ENCODE data around the gene IL1RAPL1. TPM values are rescaled to one million over a fixed set of nuclear protein-coding genes. Genes with fewer than 3 reads are reported as not detected.

IL1RAPL1 gene
- total and polyA plus RNA-seq, 8 donors = 0.06 to 3.3 (median 0.31) TPM; not detected in 3

DNA sequence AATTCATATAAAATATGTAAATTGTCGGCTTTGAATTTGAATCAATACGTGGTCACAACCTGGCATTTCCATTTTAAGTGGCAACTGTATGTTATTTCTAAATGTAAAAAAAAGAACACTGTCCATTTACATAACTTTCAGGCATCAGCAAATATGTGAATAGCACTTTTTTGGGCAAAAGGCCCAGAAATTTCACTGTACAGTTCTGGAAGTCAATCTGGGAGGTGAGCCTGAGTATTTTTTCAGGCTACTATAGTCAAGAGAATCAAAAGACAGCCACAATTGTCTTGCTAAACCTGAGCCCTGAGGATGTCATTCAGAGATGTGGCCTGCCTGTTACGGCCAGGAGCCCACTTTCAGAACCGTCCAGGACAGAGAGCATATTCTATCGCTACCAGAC is 1084.2 kb downstream of the IL1RAPL1 start:
- Histone ChIP-seq H3K9me3 (no peaks in the 10 kb centered on the region), H3K4me1 (no peaks in the 10 kb centered on the region), H3K27ac (no peak overlapping the region), H3K27me3 (no peaks in the 10 kb centered on the region), H3K4me3 (no peak overlapping the region), H3K36me3 (no peaks in the 10 kb centered on the region)
- WGBS, 5 donors = 84 to 96% (median 90%) methylated on average over 4 to 5 of the region's 5 CpGs
- DNase-seq = no peak
- TF ChIP-seq POLR2A (IDR thresholded peaks at IDR 0.05) (no peak), EP300 (IDR thresholded peaks at IDR 0.05) (no peak), POLR2AphosphoS5 (IDR thresholded peaks at IDR 0.05) (no peak)
- TF ChIP-seq, protein P1, sequence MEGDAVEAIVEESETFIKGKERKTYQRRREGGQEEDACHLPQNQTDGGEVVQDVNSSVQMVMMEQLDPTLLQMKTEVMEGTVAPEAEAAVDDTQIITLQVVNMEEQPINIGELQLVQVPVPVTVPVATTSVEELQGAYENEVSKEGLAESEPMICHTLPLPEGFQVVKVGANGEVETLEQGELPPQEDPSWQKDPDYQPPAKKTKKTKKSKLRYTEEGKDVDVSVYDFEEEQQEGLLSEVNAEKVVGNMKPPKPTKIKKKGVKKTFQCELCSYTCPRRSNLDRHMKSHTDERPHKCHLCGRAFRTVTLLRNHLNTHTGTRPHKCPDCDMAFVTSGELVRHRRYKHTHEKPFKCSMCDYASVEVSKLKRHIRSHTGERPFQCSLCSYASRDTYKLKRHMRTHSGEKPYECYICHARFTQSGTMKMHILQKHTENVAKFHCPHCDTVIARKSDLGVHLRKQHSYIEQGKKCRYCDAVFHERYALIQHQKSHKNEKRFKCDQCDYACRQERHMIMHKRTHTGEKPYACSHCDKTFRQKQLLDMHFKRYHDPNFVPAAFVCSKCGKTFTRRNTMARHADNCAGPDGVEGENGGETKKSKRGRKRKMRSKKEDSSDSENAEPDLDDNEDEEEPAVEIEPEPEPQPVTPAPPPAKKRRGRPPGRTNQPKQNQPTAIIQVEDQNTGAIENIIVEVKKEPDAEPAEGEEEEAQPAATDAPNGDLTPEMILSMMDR (IDR thresholded peaks at IDR 0.05) = no peak
- intact Hi-C loops (cut with DNase I; ENCODE audit: low total_unique reads) = no loop called here

DNA sequence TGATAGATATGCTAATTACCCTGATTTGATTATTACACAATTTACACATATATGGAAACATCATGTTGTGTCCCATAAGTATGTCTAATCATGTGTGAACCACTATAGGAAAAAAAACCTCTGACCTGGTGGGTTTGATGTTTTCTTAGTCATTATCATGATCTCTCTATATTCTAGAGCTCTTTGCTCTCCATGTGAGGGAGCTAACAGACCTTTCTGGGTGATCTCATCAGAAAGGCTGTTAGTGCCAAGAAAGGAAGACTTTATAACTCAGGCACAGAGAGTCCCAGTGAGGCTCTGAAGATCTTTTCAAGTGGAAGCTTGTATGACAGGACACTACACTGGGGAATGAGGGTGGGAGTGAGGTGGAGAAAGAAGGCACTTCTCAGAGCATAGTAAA is 1100.4 kb downstream of the IL1RAPL1 start:
- H3K36me3 ChIP-seq = no peaks in the 10 kb centered on the region
- no peak overlapping the region for H3K4me3 ChIP-seq
- no peak for TF ChIP-seq EP300 (IDR thresholded peaks at IDR 0.05)
- no peak for TF ChIP-seq POLR2A (IDR thresholded peaks at IDR 0.05)
- no peak for TF ChIP-seq POLR2AphosphoS5 (IDR thresholded peaks at IDR 0.05)
- TF ChIP-seq, protein P1 (IDR thresholded peaks at IDR 0.05) = no peak
- no peaks in the 10 kb centered on the region for H3K9me3 ChIP-seq
- no peaks in the 10 kb centered on the region for H3K4me1 ChIP-seq
- H3K27ac ChIP-seq = no peak overlapping the region
- intact Hi-C loops (cut with DNase I; ENCODE audit: low total_unique reads) = no loop called here
- peak in 1 of 2 donors; percentile 4 for DNase-seq
- H3K27me3 ChIP-seq = no peaks in the 10 kb centered on the region

DNA sequence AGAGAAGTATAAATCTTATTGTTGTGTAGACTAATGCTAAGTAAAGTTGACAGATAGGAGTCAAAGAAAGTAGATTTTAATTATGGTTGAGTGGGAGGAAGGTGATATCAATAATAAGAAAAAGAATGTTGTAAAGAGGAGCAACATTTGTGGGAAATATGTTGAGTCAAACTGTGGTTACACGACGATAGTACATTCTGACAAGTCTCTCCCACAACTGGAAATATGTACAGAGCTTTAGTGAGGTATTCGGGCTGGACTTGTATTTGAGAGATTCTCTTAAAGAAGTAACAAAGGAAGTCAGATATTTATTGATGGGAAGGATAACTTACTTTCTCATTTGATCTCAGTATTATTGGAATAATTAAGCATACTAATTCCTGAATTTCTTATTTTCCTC is 1102.8 kb downstream of the IL1RAPL1 start:
- WGBS, 5 donors = 77 to 90% (median 81%) methylated on average over 3 of the region's 3 CpGs
- no peaks in the 10 kb centered on the region for H3K36me3 ChIP-seq
- H3K4me3 ChIP-seq = no peak overlapping the region
- intact Hi-C loops (cut with DNase I; ENCODE audit: low total_unique reads) = no loop called here
- no peak for DNase-seq
- no peaks in the 10 kb centered on the region for H3K27me3 ChIP-seq
- no peak overlapping the region for H3K27ac ChIP-seq
- no peaks in the 10 kb centered on the region for H3K9me3 ChIP-seq
- no peaks in the 10 kb centered on the region for H3K4me1 ChIP-seq
- TF ChIP-seq, protein P1 (IDR thresholded peaks at IDR 0.05) = no peak
- TF ChIP-seq EP300 (IDR thresholded peaks at IDR 0.05) (no peak), POLR2AphosphoS5 (IDR thresholded peaks at IDR 0.05) (no peak), POLR2A (IDR thresholded peaks at IDR 0.05) (no peak)

- Histone ChIP-seq H3K36me3 (no peaks in the 10 kb centered on the region), H3K9me3 (no peaks in the 10 kb centered on the region), H3K4me1 (no peaks in the 10 kb centered on the region), H3K27me3 (no peaks in the 10 kb centered on the region), H3K4me3 (no peak overlapping the region), H3K27ac (no peak overlapping the region)
- DNase-seq = no peak
- 55 to 78% (median 70%) methylated on average over 3 of the region's 3 CpGs for WGBS, 5 donors
- TF ChIP-seq POLR2AphosphoS5 (IDR thresholded peaks at IDR 0.05) = no peak
- TF ChIP-seq POLR2A (IDR thresholded peaks at IDR 0.05) = no peak
- no peak for TF ChIP-seq EP300 (IDR thresholded peaks at IDR 0.05)
- TF ChIP-seq, protein P1 (IDR thresholded peaks at IDR 0.05) = no peak
- intact Hi-C loops (cut with DNase I; ENCODE audit: low total_unique reads) = no loop called here
Measured at GRCh38 chrX:29691044-29691443, 1103.8 kb downstream of the IL1RAPL1 start.
